ENCODE data around the gene GPRC5A. TPM values are rescaled to one million over a fixed set of nuclear protein-coding genes. Genes with fewer than 3 reads are reported as not detected.

GPRC5A gene
- total and polyA plus RNA-seq, 2 of the 8 experiments (the other 6 are each of a cell fraction or from before 2014, with no cell fraction given), result 1.0 to 1.4 TPM

DNA sequence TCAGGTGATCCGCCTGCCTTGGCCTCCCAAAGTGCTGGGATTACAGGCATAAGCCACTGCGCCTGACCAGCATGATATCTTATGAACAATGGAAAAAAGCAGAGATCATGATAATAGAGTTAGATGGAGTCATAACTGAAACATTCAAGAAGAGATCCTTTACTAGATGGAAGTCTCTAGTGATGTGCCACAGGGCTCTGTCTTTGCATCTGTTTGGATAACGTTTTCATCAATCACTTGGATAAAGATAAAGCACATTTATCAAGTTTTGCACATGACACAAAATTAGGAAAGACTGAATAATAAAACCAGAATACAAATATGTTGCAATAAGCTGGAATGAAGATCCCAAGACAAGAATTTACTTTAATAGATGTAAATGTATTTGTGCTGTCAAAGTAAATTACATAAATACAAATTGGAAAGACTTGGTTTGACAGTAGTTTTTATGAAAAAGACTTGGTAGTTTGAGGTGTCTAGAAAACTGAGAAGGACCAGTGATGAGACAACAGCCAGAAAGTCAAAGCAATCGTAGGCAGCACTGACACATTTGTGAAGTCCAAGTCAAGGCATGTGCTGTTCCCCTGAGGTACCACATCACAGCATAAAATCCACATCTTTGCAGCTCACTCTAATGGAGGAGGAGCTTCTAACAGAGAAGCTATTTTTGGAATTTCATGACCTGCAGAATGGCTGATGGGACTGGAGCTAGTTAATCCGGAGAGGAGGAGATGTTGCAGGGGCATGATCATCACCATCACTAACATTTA lies 28.5 kb downstream of the GPRC5A start:
- no peak overlapping the region for H4K5ac ChIP-seq (ENCODE audit: insufficient read length, low read depth, low read length)
- ChIA-PET POLR2A (ENCODE audit: partially characterized antibody) (no interaction called here), CTCF (ENCODE audit: partially characterized antibody) (interaction anchor here (0.7 to 11.7 kb wide), 10 partner anchors 11 to 294 kb away, joined by 3 to 162 read pairs (median 8); partner anchors contain the start of gene FAM234B)
- H3K23me2 ChIP-seq (ENCODE audit: low read depth, low read length), result no peaks in the 10 kb centered on the region
- no peak overlapping the region for H2AK5ac ChIP-seq (ENCODE audit: low read depth, low read length)
- no peaks in the 10 kb centered on the region for H4K20me1 ChIP-seq (replicated peaks in 1 of 2; ENCODE audit: control insufficient read depth in 1 of 2, insufficient read depth in 2 of 2, low read length in 2 of 2)
- no peak overlapping the region for H2BK15ac ChIP-seq (ENCODE audit: low read length)
- H3K23ac ChIP-seq (ENCODE audit: insufficient read length), result no peak overlapping the region
- no peaks in the 10 kb centered on the region; a peak in 1 of 7 replicates for H3K27me3 ChIP-seq (replicated peaks in 1 of 4; ENCODE audit: control insufficient read depth in 3 of 4, extremely low read depth in 1 of 4, insufficient read depth in 3 of 4, low read length in 3 of 4)
- no peaks in the 10 kb centered on the region for H3K9me3 ChIP-seq (ENCODE audit: insufficient read depth in 2 of 2, low read depth in 1 of 2, low read length in 1 of 2)
- no peak overlapping the region for H3K56ac ChIP-seq (replicated peaks; ENCODE audit: insufficient read length, low read depth, low read length)
- DNase-seq (ENCODE audit: low read depth in 1 of 2, low spot score in 2 of 2) (no peak), FAIRE-seq (no peak)
- H3K27ac ChIP-seq (ENCODE audit: low read depth, low read length), result no peak overlapping the region
- no peaks in the 10 kb centered on the region for H3K36me3 ChIP-seq (ENCODE audit: control insufficient read depth in 2 of 4, insufficient read depth in 4 of 4, low read length in 3 of 4)
- no peak overlapping the region for H3K14ac ChIP-seq (ENCODE audit: insufficient read length)
- H3K79me1 ChIP-seq (ENCODE audit: low read depth, low read length), result no peaks in the 10 kb centered on the region
- H2AFZ ChIP-seq (ENCODE audit: low read length), result no peak overlapping the region
- H2BK5ac ChIP-seq (ENCODE audit: low read depth, low read length), result no peak overlapping the region
- no peak overlapping the region for H4K91ac ChIP-seq (replicated peaks; ENCODE audit: insufficient read length, low read length)
- no peak overlapping the region for H2BK120ac ChIP-seq (replicated peaks; ENCODE audit: low read depth, low read length)
- no peaks in the 10 kb centered on the region for H3K79me2 ChIP-seq (ENCODE audit: control insufficient read depth in 1 of 2, insufficient read depth in 2 of 2, low read length in 2 of 2)
- no peak overlapping the region for H2BK20ac ChIP-seq (ENCODE audit: low read length)
- no peak overlapping the region for H3K9ac ChIP-seq (replicated peaks in 1 of 4; ENCODE audit: extremely low read depth in 1 of 4, low read depth in 3 of 4, low read length in 3 of 4)
- H3K4me1 ChIP-seq (replicated peaks in 1 of 4; ENCODE audit: control insufficient read depth in 3 of 4, insufficient read depth in 4 of 4, low read length in 3 of 4), result peaks cover 0 to 8% (median 3%) of the 10 kb centered on the region in 4 experiments; a peak in 6 of 7 replicates
- no peak overlapping the region for H3K4me3 ChIP-seq (ENCODE audit: extremely low read depth in 1 of 4, insufficient read depth in 2 of 4, low read depth in 3 of 4, low read length in 4 of 4)
- H3K4ac ChIP-seq (replicated peaks; ENCODE audit: insufficient read length, low read depth, low read length), result no peak overlapping the region
- H3K4me2 ChIP-seq (ENCODE audit: insufficient read depth in 1 of 2, low read depth in 2 of 2, low read length in 2 of 2), result no peak overlapping the region
- no peak for TF ChIP-seq TAF7 (optimal IDR thresholded peaks at IDR 0.05; ENCODE audit: borderline replicate concordance, low read depth, low read length)
- TF ChIP-seq KDM4A (IDR thresholded peaks at IDR 0.05; ENCODE audit: low read depth, low read length, severe bottlenecking), result no peak
- TF ChIP-seq EZH2 (IDR thresholded peaks at IDR 0.05; ENCODE audit: low read depth, low read length, severe bottlenecking), result no peak
- TF ChIP-seq CBX5 (IDR thresholded peaks at IDR 0.05; ENCODE audit: low read depth, low read length), result no peak
- no peak for TF ChIP-seq CREB1 (IDR thresholded peaks at IDR 0.05)
- TF ChIP-seq HDAC2 (IDR thresholded peaks at IDR 0.05; ENCODE audit: borderline replicate concordance in 1 of 2, low read depth in 2 of 2, low read length in 2 of 2), result no peak
- no peak for TF ChIP-seq CBX8 (IDR thresholded peaks at IDR 0.05; ENCODE audit: borderline replicate concordance, low read depth, low read length)
- no peak for TF ChIP-seq SIX5 (IDR thresholded peaks at IDR 0.05; ENCODE audit: low read depth, low read length)
- TF ChIP-seq POLR2A (IDR thresholded peaks at IDR 0.05; ENCODE audit: control extremely low read depth in 1 of 2, low read depth in 2 of 2, low read length in 2 of 2), result no peak
- no peak for TF ChIP-seq GABPA (IDR thresholded peaks at IDR 0.05; ENCODE audit: borderline replicate concordance, insufficient read depth, low read length)
- H4K8ac ChIP-seq (ENCODE audit: extremely low read depth, insufficient read depth, low read length), result no peak overlapping the region
- H3K18ac ChIP-seq (ENCODE audit: extremely low read depth, low read length), result no peak overlapping the region
- WGBS, 2 experiments (ENCODE audit: extremely low coverage in 1 of 2, insufficient coverage in 1 of 2, insufficient read length in 1 of 2, insufficient replicate concordance in 2 of 2, low coverage in 1 of 2, low lambda C conversion rate in 2 of 2, missing lambda C conversion rate in 1 of 2), result 95% methylated on average over 5 of the region's 5 CpGs; no CpG with 5 or more reads in 1 of the 2 experiments
- no peak overlapping the region for H2BK12ac ChIP-seq (ENCODE audit: low read depth, low read length)
